Duodenal mucosa (tissue), 2 donors: ENCODE results near the gene ACBD6.

Experiments
- H3K27ac ChIP-seq: one replicate; pipeline ENCODE4 v1.7.0; 2013; ENCODE audit warnings: low read depth, low read length
- H3K27me3 ChIP-seq, 2 donors: one replicate each; pipeline ENCODE4 v1.7.0; 2013; ENCODE audit warnings: low read length in 2 of 2, control low read depth in 1 of 2; ENCODE audit not compliant: insufficient read depth in 2 of 2, control insufficient read depth in 1 of 2
- H3K36me3 ChIP-seq, 2 donors: one replicate each; pipeline ENCODE4 v1.7.0; 2013; ENCODE audit warnings: low read length in 2 of 2, control low read depth in 1 of 2; ENCODE audit not compliant: insufficient read depth in 2 of 2, control insufficient read depth in 1 of 2
- H3K4me1 ChIP-seq, 2 donors: one replicate each; pipeline ENCODE4 v1.7.0; 2013; ENCODE audit warnings: low read length in 2 of 2, control low read depth in 1 of 2; ENCODE audit not compliant: insufficient read depth in 2 of 2, control insufficient read depth in 1 of 2
- H3K4me3 ChIP-seq, 2 donors: one replicate each; pipeline ENCODE4 v1.7.0; 2013; ENCODE audit warnings: low read length in 2 of 2, low read depth in 1 of 2
- H3K9ac ChIP-seq, 2 donors: one replicate each; pipeline ENCODE4 v1.7.0; 2013; ENCODE audit warnings: low read length in 2 of 2, low read depth in 1 of 2
- H3K9me3 ChIP-seq, 2 donors: one replicate each; pipeline ENCODE4 v1.7.0; 2013; ENCODE audit warnings: low read length in 2 of 2, control low read depth in 1 of 2; ENCODE audit not compliant: control insufficient read depth in 1 of 2

Gene ACBD6

GRCh38 chr1:180260541-180260940 is 241.8 kb downstream of the ACBD6 start:
- no peaks in the 10 kb centered on the region for H3K36me3 ChIP-seq
- no peak overlapping the region for H3K4me3 ChIP-seq
- no peak overlapping the region for H3K27ac ChIP-seq
- H3K27me3 ChIP-seq: peaks cover 18 to 40% of the 10 kb centered on the region in 2 donors
- H3K9ac ChIP-seq: no peak overlapping the region
- no peaks in the 10 kb centered on the region for H3K9me3 ChIP-seq
- no peaks in the 10 kb centered on the region for H3K4me1 ChIP-seq

DNA sequence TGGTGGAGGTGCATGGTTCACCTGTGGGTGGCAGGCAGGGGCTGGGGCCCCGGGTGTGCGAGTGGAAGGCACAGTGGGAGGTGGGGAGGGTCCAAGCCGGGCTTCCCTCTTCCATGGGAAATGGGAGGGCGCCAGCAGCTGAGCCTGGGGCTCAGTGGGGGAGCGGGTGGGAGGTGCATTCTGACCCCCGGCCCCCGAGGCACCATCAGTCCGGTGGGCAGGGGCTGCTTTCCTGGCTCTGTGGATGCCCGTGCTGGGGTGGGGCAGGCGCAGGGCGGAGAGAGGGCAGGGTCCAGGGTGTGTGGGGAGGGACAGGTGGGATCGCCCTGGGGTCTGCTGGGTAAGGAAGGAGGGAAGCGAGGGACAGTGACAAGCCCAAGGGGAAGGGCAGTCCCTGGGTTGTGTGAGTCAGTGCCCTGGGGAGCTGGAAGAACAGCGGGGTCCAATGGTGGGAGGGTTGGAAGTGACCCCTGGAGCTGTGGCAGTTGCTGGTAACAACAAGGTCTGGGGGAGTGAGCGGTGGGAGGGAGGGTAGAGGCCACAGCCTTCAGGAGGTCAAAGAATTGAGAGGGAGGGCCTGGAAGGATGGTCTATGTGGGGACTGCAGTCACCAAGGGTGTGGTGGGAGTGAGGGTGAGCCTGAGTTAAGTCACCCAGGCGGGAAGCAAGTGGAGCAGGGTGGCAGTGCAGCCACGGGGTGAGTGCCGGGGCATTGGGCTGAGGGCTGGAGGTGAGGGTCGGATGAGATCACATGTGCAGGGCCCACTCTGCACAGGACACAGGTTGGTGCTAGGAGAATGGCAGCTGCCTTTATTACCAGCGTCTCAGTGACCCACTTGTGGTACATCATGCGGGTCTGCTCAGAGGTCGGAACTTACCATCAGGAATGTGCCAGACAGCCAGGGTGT is 242.7 kb downstream of the ACBD6 start:
- H3K27ac ChIP-seq: no peak overlapping the region
- no peaks in the 10 kb centered on the region for H3K4me1 ChIP-seq
- H3K27me3 ChIP-seq: peaks cover 18 to 40% of the 10 kb centered on the region in 2 donors
- no peaks in the 10 kb centered on the region for H3K36me3 ChIP-seq
- no peaks in the 10 kb centered on the region for H3K9me3 ChIP-seq
- no peak overlapping the region for H3K4me3 ChIP-seq
- H3K9ac ChIP-seq: no peak overlapping the region

DNA sequence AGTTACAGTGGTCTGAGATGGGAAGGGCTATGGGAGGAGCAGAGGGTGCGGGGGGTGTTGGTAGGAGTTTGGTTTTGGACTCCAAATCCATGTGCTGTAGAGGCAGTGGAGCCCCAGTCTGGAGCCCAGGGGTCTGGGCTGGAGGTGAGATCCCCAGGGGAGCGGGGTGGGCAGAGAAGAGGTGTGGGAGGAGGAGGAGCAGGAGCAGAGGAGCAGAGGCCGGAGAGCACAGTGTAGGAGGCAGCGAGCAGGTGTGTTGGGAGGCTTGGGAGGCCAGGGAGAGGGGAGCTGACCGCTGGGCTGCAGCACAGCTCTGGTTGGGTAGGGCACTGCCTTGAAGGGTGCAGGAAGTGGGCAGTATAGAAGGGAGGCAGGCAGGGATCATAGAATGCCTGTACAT is 243.4 kb downstream of the ACBD6 start:
- Histone ChIP-seq H3K9ac (no peak overlapping the region), H3K36me3 (no peaks in the 10 kb centered on the region), H3K27me3 (peaks cover 12 to 40% of the 10 kb centered on the region in 2 donors), H3K4me1 (no peaks in the 10 kb centered on the region), H3K27ac (no peak overlapping the region), H3K9me3 (no peaks in the 10 kb centered on the region), H3K4me3 (no peak overlapping the region)

DNA sequence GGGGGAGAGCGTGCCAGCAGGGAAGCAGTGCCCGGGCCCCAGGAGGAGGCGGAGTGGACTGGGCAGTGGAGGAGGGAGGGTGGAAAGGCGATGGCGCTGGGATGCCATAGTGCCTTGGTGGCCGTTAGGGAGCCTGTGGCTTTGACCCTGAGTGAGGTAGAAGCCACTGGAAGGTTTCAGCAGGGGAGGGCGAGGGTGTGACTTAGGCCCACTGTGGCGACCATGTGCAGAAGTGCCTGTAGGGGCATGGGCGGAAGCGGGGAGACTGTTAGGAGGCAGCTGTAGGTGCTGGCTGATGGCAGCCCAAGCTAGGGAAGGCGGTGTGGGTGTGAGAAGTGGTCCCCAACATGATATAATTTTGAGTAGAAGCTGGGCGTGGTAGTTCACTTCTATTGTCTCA is 244.1 kb downstream of the ACBD6 start:
- Histone ChIP-seq H3K36me3 (no peaks in the 10 kb centered on the region), H3K9me3 (no peaks in the 10 kb centered on the region), H3K27ac (no peak overlapping the region), H3K27me3 (peaks cover 12 to 40% of the 10 kb centered on the region in 2 donors), H3K9ac (no peak overlapping the region), H3K4me3 (no peak overlapping the region), H3K4me1 (no peaks in the 10 kb centered on the region)

GRCh38 chr1:180257486-180257885 is 244.9 kb downstream of the ACBD6 start:
- Histone ChIP-seq H3K27me3 (peaks cover 7 to 39% of the 10 kb centered on the region in 2 donors), H3K36me3 (no peaks in the 10 kb centered on the region), H3K4me1 (no peaks in the 10 kb centered on the region), H3K27ac (no peak overlapping the region), H3K4me3 (no peak overlapping the region), H3K9ac (no peak overlapping the region), H3K9me3 (no peaks in the 10 kb centered on the region)

DNA sequence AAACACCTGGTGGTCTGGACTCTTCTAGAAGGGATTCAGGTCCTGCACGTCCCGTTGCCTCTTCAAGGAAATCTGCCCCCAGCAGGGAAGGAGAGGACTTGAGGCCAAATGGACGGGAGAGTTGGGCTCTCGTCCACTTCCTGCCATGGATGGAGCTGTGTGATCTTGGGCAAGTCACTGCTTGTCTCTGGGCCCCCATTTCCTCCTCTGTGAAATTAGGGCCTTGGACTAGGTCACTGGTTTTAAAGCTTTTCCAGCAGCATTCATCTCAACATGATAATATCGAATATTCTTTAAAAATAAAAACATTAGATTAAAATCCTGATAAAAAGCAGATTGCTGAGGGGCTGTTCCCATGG is 245.4 kb downstream of the ACBD6 start:
- H3K4me3 ChIP-seq: no peak overlapping the region
- H3K4me1 ChIP-seq: no peaks in the 10 kb centered on the region
- no peaks in the 10 kb centered on the region for H3K36me3 ChIP-seq
- H3K9me3 ChIP-seq: no peaks in the 10 kb centered on the region
- H3K27ac ChIP-seq: no peak overlapping the region
- H3K27me3 ChIP-seq: peaks cover 7 to 39% of the 10 kb centered on the region in 2 donors
- H3K9ac ChIP-seq: no peak overlapping the region

DNA sequence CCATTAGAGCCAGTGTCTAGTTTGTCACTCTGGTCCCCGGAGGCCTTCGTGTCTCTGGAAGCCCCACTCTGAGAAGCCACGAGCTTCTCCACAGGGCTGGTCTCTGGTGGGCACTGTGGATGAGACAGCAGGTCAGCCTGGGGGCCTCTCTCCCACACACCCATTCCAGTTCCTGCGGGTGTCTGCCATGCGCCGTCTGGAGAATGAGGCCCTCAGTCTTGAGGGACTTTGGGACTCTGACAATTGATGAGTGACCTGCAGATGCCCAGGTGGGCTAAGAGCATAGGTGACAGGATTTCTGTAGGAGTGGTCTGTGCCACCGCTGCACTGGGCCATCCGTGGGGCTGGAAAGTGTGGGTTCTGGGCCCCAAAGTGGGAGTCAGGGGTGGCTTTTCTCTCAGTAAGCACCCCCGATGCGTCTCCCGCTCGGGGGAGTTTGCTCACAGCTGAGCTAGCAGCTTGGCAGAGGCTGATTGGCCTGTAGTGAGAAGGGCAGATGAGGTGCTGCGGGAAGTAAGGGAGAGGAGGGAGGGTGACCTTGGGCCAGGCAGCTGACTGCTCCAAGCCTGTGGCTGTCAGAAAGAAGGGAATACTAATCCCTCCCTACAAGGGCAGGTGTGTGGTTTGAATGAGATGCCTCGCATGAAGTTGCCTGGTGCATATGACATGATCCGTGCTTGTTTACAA is 245.9 kb downstream of the ACBD6 start:
- Histone ChIP-seq H3K36me3 (no peaks in the 10 kb centered on the region), H3K4me3 (no peak overlapping the region), H3K27ac (no peak overlapping the region), H3K9me3 (no peaks in the 10 kb centered on the region), H3K27me3 (peaks cover 7 to 39% of the 10 kb centered on the region in 2 donors), H3K9ac (no peak overlapping the region), H3K4me1 (no peaks in the 10 kb centered on the region)

GRCh38 chr1:180255536-180256340 is 246.6 kb downstream of the ACBD6 start:
- H3K9ac ChIP-seq: no peak overlapping the region
- H3K27ac ChIP-seq: no peak overlapping the region
- H3K9me3 ChIP-seq: no peaks in the 10 kb centered on the region
- no peak overlapping the region for H3K4me3 ChIP-seq
- no peaks in the 10 kb centered on the region for H3K36me3 ChIP-seq
- peaks cover 7 to 36% of the 10 kb centered on the region in 2 donors for H3K27me3 ChIP-seq
- no peaks in the 10 kb centered on the region for H3K4me1 ChIP-seq

DNA sequence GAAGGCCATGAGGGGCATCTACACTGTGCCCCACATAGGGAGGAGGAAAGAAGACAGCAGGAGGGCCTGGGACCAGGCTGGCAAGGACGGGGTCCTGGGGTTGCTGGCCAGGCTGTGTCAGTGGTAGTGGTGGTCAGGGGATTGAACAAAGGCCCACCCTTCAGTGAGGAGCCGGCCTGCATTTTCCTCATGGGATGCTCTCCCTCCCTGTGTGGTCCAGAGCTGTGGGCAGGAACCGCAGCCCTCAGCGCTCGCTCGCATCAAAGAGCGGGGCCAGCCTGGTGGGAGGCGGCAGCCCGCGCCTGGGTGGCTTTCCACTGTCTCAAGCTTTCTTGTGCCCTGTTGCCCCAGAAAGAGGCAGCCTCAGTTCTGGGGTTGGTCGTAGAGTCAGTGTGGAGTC is 247.5 kb downstream of the ACBD6 start:
- H3K27me3 ChIP-seq: peaks cover 7 to 28% of the 10 kb centered on the region in 2 donors
- no peak overlapping the region for H3K9ac ChIP-seq
- no peak overlapping the region for H3K4me3 ChIP-seq
- H3K9me3 ChIP-seq: no peaks in the 10 kb centered on the region
- H3K27ac ChIP-seq: no peak overlapping the region
- H3K36me3 ChIP-seq: no peaks in the 10 kb centered on the region
- H3K4me1 ChIP-seq: no peaks in the 10 kb centered on the region

DNA sequence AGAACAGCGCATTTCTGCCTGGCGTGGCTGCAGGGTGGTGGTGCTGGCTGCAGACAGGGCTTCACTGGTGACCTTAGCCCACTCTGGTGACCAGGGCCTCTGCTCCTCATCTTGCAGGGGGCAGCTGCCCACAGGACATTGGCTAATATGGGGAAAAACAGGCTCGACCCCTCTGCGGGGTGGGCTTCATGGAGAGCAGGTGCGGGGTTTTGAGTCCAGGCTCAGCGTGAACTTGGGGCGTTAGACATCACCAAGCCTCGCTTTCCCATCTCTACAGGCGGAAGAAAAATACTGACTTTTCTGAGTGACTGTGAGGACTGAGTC is 247.9 kb downstream of the ACBD6 start:
- Histone ChIP-seq H3K27ac (no peak overlapping the region), H3K36me3 (no peaks in the 10 kb centered on the region), H3K4me3 (no peak overlapping the region), H3K27me3 (peaks cover 7 to 25% of the 10 kb centered on the region in 2 donors), H3K9ac (no peak overlapping the region), H3K9me3 (no peaks in the 10 kb centered on the region), H3K4me1 (no peaks in the 10 kb centered on the region)
